H9 (cell line): ENCODE results near the gene SRXN1. TPM values are rescaled to one million over a fixed set of nuclear protein-coding genes. Genes with fewer than 3 reads are reported as not detected.

Experiments used
- DNase-seq: peaks from one replicate; pipeline ENCODE4 v3.0.0-alpha.2; 2017
- H2AFZ ChIP-seq: one replicate; pipeline ENCODE4 v1.6.1; 2013; ENCODE audit warnings: mild to moderate bottlenecking, low read length, control low read depth, moderate library complexity
- H2AK5ac ChIP-seq: 2 replicates; pipeline ENCODE4 v1.6.1; 2013; ENCODE audit warnings: low read length, control low read depth, mixed read lengths; ENCODE audit not compliant: insufficient read length
- H2BK120ac ChIP-seq: one replicate; pipeline ENCODE4 v1.6.1; 2013; ENCODE audit warnings: low read depth, mild to moderate bottlenecking, low read length, control low read depth, inconsistent platforms; ENCODE audit not compliant: poor library complexity, severe bottlenecking
- H2BK12ac ChIP-seq: 2 replicates; pipeline ENCODE4 v1.6.1; 2013; ENCODE audit warnings: low read length, control low read depth, mixed read lengths, low read depth; ENCODE audit not compliant: insufficient read length
- H2BK15ac ChIP-seq: 2 replicates; pipeline ENCODE4 v1.6.1; 2013; ENCODE audit warnings: low read depth, low read length, control low read depth
- H2BK20ac ChIP-seq: one replicate; pipeline ENCODE4 v1.6.1; 2013; ENCODE audit warnings: low read depth, mild to moderate bottlenecking, low read length, control low read depth, inconsistent platforms; ENCODE audit not compliant: poor library complexity, severe bottlenecking
- H2BK5ac ChIP-seq: 2 replicates; pipeline ENCODE4 v1.6.1; 2013; ENCODE audit warnings: low read length, control low read depth, mixed read lengths; ENCODE audit not compliant: insufficient read length
- H3K14ac ChIP-seq: 2 replicates; pipeline ENCODE4 v1.6.1; 2013; ENCODE audit warnings: low read length, control low read depth; ENCODE audit not compliant: insufficient read depth
- H3K18ac ChIP-seq: 2 replicates; pipeline ENCODE4 v1.6.1; 2013; ENCODE audit warnings: low read depth, mild to moderate bottlenecking, mixed read lengths, low read length, control low read depth; ENCODE audit not compliant: insufficient read length
- H3K23ac ChIP-seq: 2 replicates; pipeline ENCODE4 v1.6.1; 2013; ENCODE audit warnings: low read length, control low read depth, mixed read lengths, low read depth; ENCODE audit not compliant: insufficient read length
- H3K23me2 ChIP-seq: 2 replicates; pipeline ENCODE4 v1.6.1; 2013; ENCODE audit warnings: low read depth, mild to moderate bottlenecking, mixed read lengths, low read length, control low read depth; ENCODE audit not compliant: insufficient read length, poor library complexity, severe bottlenecking
- H3K27ac ChIP-seq: 2 replicates; pipeline ENCODE4 v1.5.1; 2013; ENCODE audit warnings: low read length, control low read depth, mixed read lengths, low read depth; ENCODE audit not compliant: insufficient read length
- H3K27me3 ChIP-seq: 2 replicates; pipeline ENCODE4 v1.6.1; 2013; ENCODE audit warnings: low read length, control low read depth, inconsistent platforms; ENCODE audit not compliant: insufficient read depth
- H3K4ac ChIP-seq: 2 replicates; pipeline ENCODE4 v1.6.1; 2013; ENCODE audit warnings: low read depth, mild to moderate bottlenecking, control low read depth, inconsistent platforms, low read length, moderate library complexity
- H3K4me1 ChIP-seq: 2 replicates; pipeline ENCODE4 v1.6.1; 2013; ENCODE audit warnings: low read length, control low read depth, inconsistent platforms; ENCODE audit not compliant: insufficient read depth
- H3K4me2 ChIP-seq: 2 replicates; pipeline ENCODE4 v1.6.1; 2013; ENCODE audit warnings: low read length, control low read depth, mixed read lengths; ENCODE audit not compliant: insufficient read length, insufficient read depth
- H3K56ac ChIP-seq: 2 replicates; pipeline ENCODE4 v1.6.1; 2013; ENCODE audit warnings: low read depth, mild to moderate bottlenecking, mixed read lengths, low read length, control low read depth; ENCODE audit not compliant: insufficient read length
- H3K79me1 ChIP-seq: 2 replicates; pipeline ENCODE4 v1.6.1; 2013; ENCODE audit warnings: low read depth, mild to moderate bottlenecking, moderate library complexity, low read length, control low read depth, inconsistent platforms; ENCODE audit not compliant: insufficient read depth, poor library complexity, severe bottlenecking
- H3K79me2 ChIP-seq: 2 replicates; pipeline ENCODE4 v1.6.1; 2013; ENCODE audit warnings: low read length, control low read depth, inconsistent platforms; ENCODE audit not compliant: insufficient read depth
- H3K9ac ChIP-seq: 2 replicates; pipeline ENCODE4 v1.6.1; 2013; ENCODE audit warnings: low read length, control low read depth, mixed read lengths; ENCODE audit not compliant: insufficient read length; ENCODE audit errors: extremely low read depth
- H3K9me3 ChIP-seq: one replicate; pipeline ENCODE4 v1.6.1; 2013; ENCODE audit warnings: low read depth, low read length, inconsistent platforms; ENCODE audit not compliant: control insufficient read depth
- H3T11ph ChIP-seq: one replicate; pipeline ENCODE4 v1.6.1; 2013; ENCODE audit warnings: mild to moderate bottlenecking, low read length, control low read depth, inconsistent platforms
- H4K20me1 ChIP-seq: one replicate; pipeline ENCODE4 v1.6.1; 2013; ENCODE audit not compliant: control insufficient read depth, insufficient read length, insufficient read depth
- H4K5ac ChIP-seq: 2 replicates; pipeline ENCODE4 v1.6.1; 2013; ENCODE audit warnings: low read depth, mild to moderate bottlenecking, mixed read lengths, low read length, control low read depth; ENCODE audit not compliant: insufficient read length
- H4K8ac ChIP-seq: replicated peaks from 2 replicates; pipeline ENCODE4 v1.6.1; 2013; ENCODE audit warnings: low read length, control low read depth, mixed read lengths, low read depth; ENCODE audit not compliant: insufficient read length
- H4K91ac ChIP-seq: 2 replicates; pipeline ENCODE4 v1.6.1; 2013; ENCODE audit warnings: low read depth, mild to moderate bottlenecking, moderate library complexity, mixed read lengths, low read length, control low read depth; ENCODE audit not compliant: insufficient read length
- H3K27ac Mint-ChIP-seq, 3 experiments: 2 replicates in 2 of 3; 3 replicates in 1 of 3; pipeline ENCODE4 v1.8.0; 2020 to 2021; ENCODE audit warnings: mixed read lengths in 3 of 3, mild to moderate bottlenecking in 1 of 3, moderate library complexity in 1 of 3
- H3K27me3 Mint-ChIP-seq: 2 replicates; pipeline ENCODE4 v1.8.0; 2021; ENCODE audit warnings: low read depth, mild to moderate bottlenecking, moderate library complexity, mixed read lengths
- H3K36me3 Mint-ChIP-seq, 3 experiments: 2 replicates in 2 of 3; 3 replicates in 1 of 3; pipeline ENCODE4 v1.8.0; 2020 to 2021; ENCODE audit warnings: low read depth in 3 of 3, mixed read lengths in 3 of 3; ENCODE audit not compliant: insufficient read depth in 1 of 3
- H3K4me1 Mint-ChIP-seq, 2 experiments: 2 replicates each; pipeline ENCODE4 v1.8.0; 2020; ENCODE audit warnings: mixed read lengths in 2 of 2
- H3K4me3 Mint-ChIP-seq, 2 experiments: 2 replicates in 1 of 2; 3 replicates in 1 of 2; pipeline ENCODE4 v1.8.0; 2020 to 2021; ENCODE audit warnings: mild to moderate bottlenecking in 2 of 2, mixed read lengths in 2 of 2, moderate library complexity in 1 of 2
- H3K9me3 Mint-ChIP-seq, 2 experiments: 2 replicates in 1 of 2; 3 replicates in 1 of 2; pipeline ENCODE4 v1.8.0; 2020; ENCODE audit warnings: mild to moderate bottlenecking in 2 of 2, mixed read lengths in 2 of 2, moderate library complexity in 1 of 2
- WGBS: extraction: QIAGEN DNeasy Blood & Tissue Kit; methylation state at CpG from one replicate; pipeline ENCODE4 v1.1.7; 2013; ENCODE audit warnings: missing lambda C conversion rate, low lambda C conversion rate, mixed read lengths; ENCODE audit not compliant: insufficient read length; ENCODE audit errors: extremely low coverage; 5-methylcytosine and 5-hydroxymethylcytosine counted together
- total RNA-seq: library from RNA; stranded (reverse); gene quantifications from 2 replicates; pipeline ENCODE4 v1.2.1, GENCODE V29; 2021
- TF ChIP-seq, protein P1 (sequence below): fragments of 200-600 bp; sonication (generic); conservative IDR thresholded peaks from 3 replicates; pipeline ENCODE4 v1.8.0; 2021; ENCODE audit warnings: antibody characterized with exemption, mild to moderate bottlenecking

The SRXN1 gene
- total RNA-seq, 1 experiment from 2014 or later, result 25.7 TPM

DNA sequence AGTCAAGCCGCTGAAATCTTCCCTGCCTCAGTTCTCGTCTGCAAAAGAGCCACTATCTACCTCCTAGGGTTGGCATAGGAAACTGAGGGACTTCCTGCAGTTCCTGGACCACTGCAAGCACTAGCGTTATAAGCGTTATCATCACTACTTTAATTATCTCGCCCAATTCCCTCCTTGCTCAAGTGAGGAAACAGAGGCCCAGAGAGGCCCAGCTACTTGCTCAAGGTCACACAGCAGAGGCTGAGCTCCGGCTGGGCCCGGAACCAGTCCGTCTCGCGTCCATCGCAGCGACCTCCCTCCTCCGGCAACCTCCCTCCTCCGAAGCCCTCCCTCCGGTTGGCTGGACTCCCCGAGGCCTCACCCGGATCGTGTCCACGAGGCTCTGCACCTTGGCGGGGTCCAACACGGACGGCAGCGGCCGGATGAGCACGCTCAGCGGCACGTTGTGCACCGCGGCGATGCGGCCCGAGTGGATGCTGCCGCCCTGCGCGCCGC, 338 bp downstream of the SRXN1 start:
- no peak for DNase-seq
- no peak overlapping the region for H3K27ac Mint-ChIP-seq
- H2BK120ac ChIP-seq, result no peak overlapping the region
- H3K14ac ChIP-seq, result peak overlapping the region; percentile 74; the same call in 1 of the 2 replicates
- no peak overlapping the region for H2BK15ac ChIP-seq
- no peaks in the 10 kb centered on the region for H4K20me1 ChIP-seq
- peaks cover 9% of the 10 kb centered on the region; the same call in 1 of the 2 replicates for H3K27me3 Mint-ChIP-seq
- WGBS, result no CpG with 5 or more reads among the region's 36 CpGs
- no peaks in the 10 kb centered on the region for H3K79me1 ChIP-seq
- H3K4me2 ChIP-seq, result peak overlapping the region; percentile 78
- H3K18ac ChIP-seq, result peak overlapping the region; percentile 5
- peak overlapping the region; percentile 73 to 79 for H3K4me3 Mint-ChIP-seq
- no peak overlapping the region for H3T11ph ChIP-seq
- no peak overlapping the region for H2BK12ac ChIP-seq
- H2BK20ac ChIP-seq, result no peak overlapping the region
- no peak overlapping the region for H4K5ac ChIP-seq
- H4K91ac ChIP-seq, result no peak overlapping the region
- H3K4ac ChIP-seq, result no peak overlapping the region
- H3K27me3 ChIP-seq, result no peaks in the 10 kb centered on the region
- H3K4me1 Mint-ChIP-seq, result peaks cover 43 to 44% of the 10 kb centered on the region in 2 experiments
- no peak overlapping the region for H3K56ac ChIP-seq
- H3K9ac ChIP-seq, result peak overlapping the region; percentile 9
- no peak overlapping the region for H3K27ac ChIP-seq
- H3K4me1 ChIP-seq, result peaks cover 12% of the 10 kb centered on the region; the same call in 1 of the 2 replicates
- H3K9me3 ChIP-seq, result no peaks in the 10 kb centered on the region
- H3K79me2 ChIP-seq, result no peaks in the 10 kb centered on the region; the same call in 1 of the 2 replicates
- H2BK5ac ChIP-seq, result no peak overlapping the region
- H3K23ac ChIP-seq, result no peak overlapping the region
- H4K8ac ChIP-seq, result no peak overlapping the region
- H2AK5ac ChIP-seq, result no peak overlapping the region
- TF ChIP-seq, protein P1, sequence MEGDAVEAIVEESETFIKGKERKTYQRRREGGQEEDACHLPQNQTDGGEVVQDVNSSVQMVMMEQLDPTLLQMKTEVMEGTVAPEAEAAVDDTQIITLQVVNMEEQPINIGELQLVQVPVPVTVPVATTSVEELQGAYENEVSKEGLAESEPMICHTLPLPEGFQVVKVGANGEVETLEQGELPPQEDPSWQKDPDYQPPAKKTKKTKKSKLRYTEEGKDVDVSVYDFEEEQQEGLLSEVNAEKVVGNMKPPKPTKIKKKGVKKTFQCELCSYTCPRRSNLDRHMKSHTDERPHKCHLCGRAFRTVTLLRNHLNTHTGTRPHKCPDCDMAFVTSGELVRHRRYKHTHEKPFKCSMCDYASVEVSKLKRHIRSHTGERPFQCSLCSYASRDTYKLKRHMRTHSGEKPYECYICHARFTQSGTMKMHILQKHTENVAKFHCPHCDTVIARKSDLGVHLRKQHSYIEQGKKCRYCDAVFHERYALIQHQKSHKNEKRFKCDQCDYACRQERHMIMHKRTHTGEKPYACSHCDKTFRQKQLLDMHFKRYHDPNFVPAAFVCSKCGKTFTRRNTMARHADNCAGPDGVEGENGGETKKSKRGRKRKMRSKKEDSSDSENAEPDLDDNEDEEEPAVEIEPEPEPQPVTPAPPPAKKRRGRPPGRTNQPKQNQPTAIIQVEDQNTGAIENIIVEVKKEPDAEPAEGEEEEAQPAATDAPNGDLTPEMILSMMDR, result no peak
- H3K9me3 Mint-ChIP-seq, result no peaks in the 10 kb centered on the region
- H3K23me2 ChIP-seq, result peaks cover 4% of the 10 kb centered on the region
- peaks cover 21 to 31% (median 31%) of the 10 kb centered on the region in 3 experiments for H3K36me3 Mint-ChIP-seq
- no peak overlapping the region for H2AFZ ChIP-seq
